Subcutaneous adipose tissue (tissue), 4 donors: ENCODE results near the gene MKS1. TPM values are rescaled to one million over a fixed set of nuclear protein-coding genes. Genes with fewer than 3 reads are reported as not detected.

Experiments used
- total RNA-seq, 4 donors: library from RNA; depleted of rRNA; stranded (reverse); fragments of >200 nt; gene quantifications; one replicate each; pipeline ENCODE4 v1.1.0, GENCODE V29; 2016
- TF ChIP-seq, protein P1 (sequence below): fragments of 450-650 bp; IDR thresholded peaks from one replicate; pipeline ENCODE4 v1.5.1; 2016; ENCODE audit warnings: low read depth, mild to moderate bottlenecking, control low read depth, antibody characterized with exemption, moderate library complexity

The MKS1 gene
- total RNA-seq, 4 donors from 2014 or later, result 6.0 to 14.3 (median 9.6) TPM

DNA sequence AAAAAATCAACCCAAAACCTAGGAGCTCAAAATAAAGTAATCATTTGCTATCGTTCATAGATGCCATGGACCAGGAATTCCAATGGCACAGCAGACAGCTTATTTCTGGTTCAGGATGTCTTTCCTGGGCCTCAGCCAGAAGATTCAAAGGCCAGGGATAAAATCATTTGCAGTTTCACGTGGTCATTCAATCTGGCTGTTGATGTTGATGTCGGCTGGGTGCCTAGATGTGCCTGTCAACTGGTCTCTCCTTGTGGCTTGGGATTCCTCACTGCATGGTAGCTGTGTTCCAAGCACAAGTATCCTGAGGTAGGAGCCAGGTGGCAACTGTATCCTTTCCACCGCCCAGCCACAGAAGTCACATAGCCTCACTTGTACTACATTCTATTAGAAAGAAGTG lies 37.3 kb downstream of the MKS1 start:
- TF ChIP-seq, protein P1, sequence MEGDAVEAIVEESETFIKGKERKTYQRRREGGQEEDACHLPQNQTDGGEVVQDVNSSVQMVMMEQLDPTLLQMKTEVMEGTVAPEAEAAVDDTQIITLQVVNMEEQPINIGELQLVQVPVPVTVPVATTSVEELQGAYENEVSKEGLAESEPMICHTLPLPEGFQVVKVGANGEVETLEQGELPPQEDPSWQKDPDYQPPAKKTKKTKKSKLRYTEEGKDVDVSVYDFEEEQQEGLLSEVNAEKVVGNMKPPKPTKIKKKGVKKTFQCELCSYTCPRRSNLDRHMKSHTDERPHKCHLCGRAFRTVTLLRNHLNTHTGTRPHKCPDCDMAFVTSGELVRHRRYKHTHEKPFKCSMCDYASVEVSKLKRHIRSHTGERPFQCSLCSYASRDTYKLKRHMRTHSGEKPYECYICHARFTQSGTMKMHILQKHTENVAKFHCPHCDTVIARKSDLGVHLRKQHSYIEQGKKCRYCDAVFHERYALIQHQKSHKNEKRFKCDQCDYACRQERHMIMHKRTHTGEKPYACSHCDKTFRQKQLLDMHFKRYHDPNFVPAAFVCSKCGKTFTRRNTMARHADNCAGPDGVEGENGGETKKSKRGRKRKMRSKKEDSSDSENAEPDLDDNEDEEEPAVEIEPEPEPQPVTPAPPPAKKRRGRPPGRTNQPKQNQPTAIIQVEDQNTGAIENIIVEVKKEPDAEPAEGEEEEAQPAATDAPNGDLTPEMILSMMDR, result no peak

DNA sequence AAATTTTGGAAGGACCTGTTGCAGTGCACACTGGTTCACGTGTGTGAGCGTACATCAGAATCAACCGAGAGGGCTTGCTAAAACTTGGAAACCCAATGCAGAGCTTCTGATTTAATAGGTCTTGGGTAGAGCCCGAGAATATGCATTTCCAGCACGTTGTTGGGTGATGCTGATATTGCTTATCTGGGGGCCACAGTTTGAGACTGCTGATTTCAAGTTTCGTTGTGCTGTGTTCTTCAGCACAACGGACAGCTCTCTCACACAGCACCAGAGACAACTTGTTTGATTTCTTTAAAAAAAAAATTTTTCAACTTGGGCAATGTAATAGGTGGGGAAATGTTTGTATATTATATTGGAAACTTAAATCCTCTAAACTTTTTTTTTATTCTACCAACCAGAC lies 42.9 kb downstream of the MKS1 start:
- TF ChIP-seq, protein P1, result no peak

DNA sequence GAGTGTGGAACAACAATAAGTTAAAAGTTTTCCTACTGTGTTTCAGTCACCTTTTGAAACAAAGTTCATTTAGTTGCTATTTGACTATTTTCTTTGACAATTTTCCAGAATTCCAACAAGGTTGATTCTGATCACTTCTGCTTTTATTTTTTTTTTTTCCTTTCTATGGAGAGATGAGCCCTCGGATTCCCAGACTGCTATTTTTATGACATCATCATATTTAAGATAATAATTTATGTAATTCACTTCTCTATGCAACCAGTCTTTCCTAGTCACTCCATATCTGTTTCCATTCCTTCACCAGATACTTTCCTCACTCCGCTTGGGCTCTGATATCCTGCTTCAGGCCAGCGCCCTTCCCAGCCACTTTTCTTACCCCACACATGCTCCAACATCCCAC lies 44.2 kb downstream of the MKS1 start:
- TF ChIP-seq, protein P1, result no peak

DNA sequence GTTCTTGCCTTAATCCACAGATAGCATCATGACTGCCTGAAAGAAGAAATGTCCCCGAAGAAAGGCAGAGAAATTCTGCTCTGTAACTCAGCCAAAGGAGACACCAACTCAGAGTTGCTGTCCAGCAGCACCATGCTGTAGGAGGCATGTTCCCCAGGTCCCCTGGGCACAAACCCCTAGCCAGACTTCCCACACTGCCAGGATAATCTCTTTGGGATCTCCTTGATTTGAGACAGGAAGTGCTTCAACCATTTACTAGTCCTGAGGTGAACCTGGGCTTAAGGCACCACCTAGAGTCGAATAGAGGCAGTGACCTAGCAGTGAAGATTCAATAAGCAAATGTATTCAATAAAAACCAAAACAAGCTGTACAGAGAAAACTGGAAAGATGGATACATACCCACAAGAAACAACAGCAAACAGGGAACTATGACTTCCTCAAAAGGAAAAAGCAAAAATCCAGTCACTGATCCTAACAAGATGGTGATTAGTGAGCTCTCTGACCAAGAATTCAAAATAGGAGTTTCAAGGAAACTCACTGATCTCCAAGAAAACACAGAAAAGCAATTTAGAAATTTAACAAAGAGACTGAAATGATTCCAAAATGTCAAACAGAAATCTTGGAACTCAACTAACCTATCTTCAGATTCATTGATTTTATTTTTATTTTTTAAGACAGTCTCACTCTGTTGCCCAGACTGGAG lies 46.5 kb downstream of the MKS1 start:
- TF ChIP-seq, protein P1, result no peak

DNA sequence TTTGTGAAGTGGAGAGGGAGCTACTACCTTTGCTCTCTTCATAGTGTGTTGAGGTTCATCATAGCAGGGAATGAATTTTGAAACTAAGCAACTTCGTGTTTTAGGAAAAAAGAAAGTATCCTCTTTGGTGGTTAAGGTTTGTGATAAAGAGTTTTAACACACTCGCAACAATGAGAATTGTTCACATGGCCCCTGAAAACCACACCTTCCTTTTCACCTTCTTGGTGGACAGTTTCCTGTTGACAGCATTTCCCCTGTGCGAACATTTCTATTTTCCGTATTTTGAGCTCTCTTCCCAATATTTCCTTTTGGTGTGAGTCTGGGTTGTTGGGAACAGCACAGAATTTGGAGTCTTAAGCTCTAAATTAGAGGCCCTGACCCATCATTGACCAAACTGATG lies 48.4 kb downstream of the MKS1 start:
- TF ChIP-seq, protein P1, result no peak

DNA sequence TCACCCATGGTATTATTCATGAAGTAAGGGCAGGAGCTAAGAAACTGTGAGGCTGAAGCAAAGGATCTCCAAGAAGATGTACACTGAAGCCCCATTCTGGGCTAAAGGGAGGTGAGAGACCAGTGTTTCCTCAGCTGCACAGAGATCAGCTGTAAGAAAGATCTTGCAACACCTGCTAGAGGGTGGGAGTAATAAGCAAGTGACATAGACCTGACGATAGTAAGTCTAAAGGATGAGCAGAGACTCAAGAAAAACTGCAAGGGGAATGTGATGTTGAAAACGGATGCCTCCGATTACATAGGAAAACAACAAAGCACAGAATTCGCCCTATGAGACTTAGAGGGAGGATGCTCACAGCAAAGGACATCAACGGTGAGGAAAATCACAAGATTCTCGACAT lies 52.4 kb downstream of the MKS1 start, which contains the start of gene OR4D2:
OR4D2 (plus strand) TSS at position 301 of the 400 bp plus-strand sequence. CDS start 2,674 bp downstream, outside the sequence.
- TF ChIP-seq, protein P1, result no peak

DNA sequence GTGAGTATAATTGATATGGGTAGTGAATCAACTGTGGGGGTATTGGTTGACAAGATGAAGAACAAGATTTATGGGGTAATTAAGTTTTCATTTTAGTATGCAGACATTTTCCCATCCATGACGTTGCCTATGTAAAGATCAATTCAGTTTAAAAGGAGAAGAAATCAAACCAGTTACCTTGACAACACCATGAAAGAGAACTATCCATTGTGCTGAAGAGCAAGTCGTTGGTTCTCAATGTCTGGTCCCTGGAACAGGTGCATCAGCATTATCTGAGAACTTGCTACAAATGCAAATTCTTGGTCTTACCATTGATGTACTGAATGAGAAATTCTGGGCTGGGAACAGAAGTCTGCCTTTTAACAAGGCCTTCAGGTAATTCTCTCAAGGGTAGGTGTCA lies 53.1 kb downstream of the MKS1 start:
- TF ChIP-seq, protein P1, result no peak
